Mucosa of descending colon (tissue), 3 donors: ENCODE data around the gene INPP4B. TPM values are rescaled to one million over a fixed set of nuclear protein-coding genes. Genes with fewer than 3 reads are reported as not detected.

ENCODE experiments used
- ATAC-seq: fragments of 200-7000 bp; cut with Tn5 transposase; one replicate; pipeline ENCODE4 v1.9.1; 2020; ENCODE audit warnings: mild to moderate bottlenecking, moderate library complexity
- DNase-seq, 3 donors: peaks; one replicate each; pipeline ENCODE4 v3.0.0-alpha.2; 2020
- H3K36me3 ChIP-seq: fragments of 200-600 bp; one replicate; pipeline ENCODE4 v1.8.0; 2021; ENCODE audit warnings: low read depth, mild to moderate bottlenecking
- H3K4me1 ChIP-seq: fragments of 200-600 bp; one replicate; pipeline ENCODE4 v1.8.0; 2021; ENCODE audit warnings: low read depth, mild to moderate bottlenecking
- H3K4me3 ChIP-seq: fragments of 200-600 bp; one replicate; pipeline ENCODE4 v1.8.0; 2021; ENCODE audit warnings: mild to moderate bottlenecking
- H3K9me3 ChIP-seq: fragments of 200-600 bp; one replicate; pipeline ENCODE4 v1.8.0; 2021; ENCODE audit warnings: mild to moderate bottlenecking
- intact Hi-C, 2 donors: fragments of 100-400 bp; cut with DNase I in 1 of 2; cut with micrococcal nuclease in 1 of 2; formaldehyde crosslinking; loops; one replicate each; pipeline versions ENCODE4 v1.11.0 to v1.11.1; 2022; cut with DNase I, micrococcal nuclease
- total RNA-seq, 3 donors: library from RNA; stranded (reverse); fragmentation: NEBNext Ultra II Directional in 2 of 3; extraction: Animal tissue kit (Norgen Biotek cat#: 25700) in 2 of 3; gene quantifications; one replicate each; pipeline versions ENCODE4 v1.2.1 to v1.2.4, GENCODE V29; 2021 to 2023
- TF ChIP-seq, protein P1 (sequence below): fragments of 200-600 bp; IDR thresholded peaks from one replicate; pipeline ENCODE4 v1.8.0; 2022; ENCODE audit warnings: antibody characterized with exemption, mild to moderate bottlenecking
- donor health status: DM: no; HTN: no; CAD: no; lungs with moderate emphysema.
- donor health status: DM: no; HTN: no; CAD: no.
- donor health status: DM: no; HTN: yes; CAD: no.

The INPP4B gene
- total RNA-seq, 3 donors from 2014 or later = 22.2 to 27.3 (median 24.1) TPM

DNA sequence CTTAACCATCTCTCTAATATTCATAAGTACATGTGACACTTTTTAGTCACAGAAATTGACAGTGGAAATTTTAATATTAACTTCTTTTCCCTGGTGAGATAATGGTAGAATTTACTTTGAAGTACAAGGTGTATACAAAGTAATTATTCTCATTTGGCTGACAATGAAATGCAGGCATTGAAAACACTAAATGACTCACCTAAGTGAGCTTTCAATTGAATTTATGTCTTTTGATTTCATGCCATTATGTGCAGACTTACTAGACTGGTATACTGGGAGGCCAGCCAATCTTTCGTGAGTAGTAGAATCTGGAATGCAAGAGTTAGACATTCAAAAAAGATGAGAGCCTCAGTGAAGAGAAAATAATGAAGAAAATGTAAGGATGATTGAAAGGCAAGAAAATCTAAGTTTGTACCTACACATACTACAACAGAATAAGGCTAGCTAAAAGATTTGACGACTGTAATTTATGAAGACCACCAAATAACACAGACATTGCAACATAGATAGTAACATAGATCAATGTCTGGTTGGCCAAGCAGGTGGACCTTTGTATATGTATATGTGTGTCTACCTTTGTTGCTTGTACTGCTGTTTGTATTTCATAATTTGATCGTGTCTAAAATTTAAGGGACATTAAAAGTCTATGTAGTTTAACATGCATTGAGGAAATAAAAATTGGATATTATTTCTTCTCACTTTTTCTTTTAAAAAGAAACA lies 750.1 kb downstream of the INPP4B start:
- ATAC-seq (no peak), DNase-seq (no peak)
- Histone ChIP-seq H3K4me3 (no peak overlapping the region), H3K9me3 (no peaks in the 10 kb centered on the region), H3K36me3 (no peaks in the 10 kb centered on the region), H3K4me1 (no peaks in the 10 kb centered on the region)
- TF ChIP-seq, protein P1, sequence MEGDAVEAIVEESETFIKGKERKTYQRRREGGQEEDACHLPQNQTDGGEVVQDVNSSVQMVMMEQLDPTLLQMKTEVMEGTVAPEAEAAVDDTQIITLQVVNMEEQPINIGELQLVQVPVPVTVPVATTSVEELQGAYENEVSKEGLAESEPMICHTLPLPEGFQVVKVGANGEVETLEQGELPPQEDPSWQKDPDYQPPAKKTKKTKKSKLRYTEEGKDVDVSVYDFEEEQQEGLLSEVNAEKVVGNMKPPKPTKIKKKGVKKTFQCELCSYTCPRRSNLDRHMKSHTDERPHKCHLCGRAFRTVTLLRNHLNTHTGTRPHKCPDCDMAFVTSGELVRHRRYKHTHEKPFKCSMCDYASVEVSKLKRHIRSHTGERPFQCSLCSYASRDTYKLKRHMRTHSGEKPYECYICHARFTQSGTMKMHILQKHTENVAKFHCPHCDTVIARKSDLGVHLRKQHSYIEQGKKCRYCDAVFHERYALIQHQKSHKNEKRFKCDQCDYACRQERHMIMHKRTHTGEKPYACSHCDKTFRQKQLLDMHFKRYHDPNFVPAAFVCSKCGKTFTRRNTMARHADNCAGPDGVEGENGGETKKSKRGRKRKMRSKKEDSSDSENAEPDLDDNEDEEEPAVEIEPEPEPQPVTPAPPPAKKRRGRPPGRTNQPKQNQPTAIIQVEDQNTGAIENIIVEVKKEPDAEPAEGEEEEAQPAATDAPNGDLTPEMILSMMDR = no peak
- intact Hi-C loops = no loop called here

DNA sequence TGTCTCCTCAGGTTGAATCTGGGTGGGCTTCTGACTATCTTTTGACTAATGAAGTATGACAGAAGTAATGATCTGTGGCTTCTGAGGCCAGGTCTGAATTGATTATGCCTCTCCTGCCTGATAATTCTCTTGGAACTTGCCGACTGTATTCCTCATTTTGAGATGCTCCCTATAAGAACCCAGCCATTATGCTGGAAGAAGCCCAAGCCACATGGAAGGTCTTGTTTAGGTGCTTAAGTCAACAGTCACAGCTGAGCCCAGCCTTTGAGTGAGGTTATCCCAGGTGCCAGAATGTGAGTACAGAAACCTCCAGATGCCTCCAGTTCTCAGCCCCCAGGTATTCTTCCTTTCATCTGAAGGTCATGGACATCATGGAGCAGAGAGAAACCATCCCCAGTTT lies 753.2 kb downstream of the INPP4B start:
- TF ChIP-seq, protein P1 = no peak
- H3K4me3 ChIP-seq = no peak overlapping the region
- DNase-seq (no peak), ATAC-seq (no peak)
- H3K9me3 ChIP-seq = no peaks in the 10 kb centered on the region
- intact Hi-C loops = no loop called here
- no peaks in the 10 kb centered on the region for H3K36me3 ChIP-seq
- H3K4me1 ChIP-seq = no peaks in the 10 kb centered on the region

GRCh38 chr4:142091691-142092182 lies 754.4 kb downstream of the INPP4B start:
- TF ChIP-seq, protein P1 = no peak
- DNase-seq (no peak), ATAC-seq (no peak)
- Histone ChIP-seq H3K4me1 (no peaks in the 10 kb centered on the region), H3K4me3 (no peak overlapping the region), H3K9me3 (no peaks in the 10 kb centered on the region), H3K36me3 (no peaks in the 10 kb centered on the region)
- intact Hi-C loops = no loop called here

- Histone ChIP-seq H3K36me3 (no peaks in the 10 kb centered on the region), H3K9me3 (no peaks in the 10 kb centered on the region), H3K4me3 (no peak overlapping the region), H3K4me1 (no peaks in the 10 kb centered on the region)
- DNase-seq (no peak), ATAC-seq (no peak)
- intact Hi-C loops = no loop called here
- TF ChIP-seq, protein P1 = no peak
These were observed 755.0 kb downstream of the INPP4B start for GRCh38 chr4:142091085-142091513.

GRCh38 chr4:142088906-142089305 lies 757.2 kb downstream of the INPP4B start:
- Histone ChIP-seq H3K4me1 (no peaks in the 10 kb centered on the region), H3K36me3 (no peaks in the 10 kb centered on the region), H3K9me3 (no peaks in the 10 kb centered on the region), H3K4me3 (no peak overlapping the region)
- intact Hi-C loops = no loop called here
- ATAC-seq = no peak
- no peak for DNase-seq
- TF ChIP-seq, protein P1 = no peak
